ENCODE data around the gene HTR3B. TPM values are rescaled to one million over a fixed set of nuclear protein-coding genes. Genes with fewer than 3 reads are reported as not detected.
"Not testable (repeated sequence)": the region's sequence is repeated elsewhere in the genome, so short reads cannot be mapped to it uniquely, and the experiment has no call there.

Gene HTR3B
- total RNA-seq, 4 donors from 2014 or later: not detected

DNA sequence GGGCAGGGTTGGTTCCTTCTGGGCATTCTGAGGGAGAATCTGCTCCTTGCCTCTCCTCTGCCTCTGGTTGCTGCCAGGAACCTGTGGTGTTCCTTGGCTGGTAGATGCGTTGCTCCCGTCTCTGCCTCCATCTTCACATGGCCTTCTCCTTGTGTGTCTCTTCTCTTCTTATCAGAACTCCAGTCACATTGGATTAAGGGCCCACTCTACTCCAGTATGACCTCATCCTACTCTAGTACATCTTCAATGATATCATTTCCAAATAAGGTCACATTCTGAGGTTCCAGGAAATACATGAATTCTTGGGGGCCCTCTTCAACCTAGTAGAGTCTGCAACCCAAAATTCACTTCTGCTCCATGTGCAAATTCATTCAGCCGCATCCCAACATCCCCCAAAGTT, 33.3 kb downstream of the HTR3B start:
- intact Hi-C loops (cut with DNase I; ENCODE audit: low total_unique reads): no loop called here
- TF ChIP-seq, protein P1, sequence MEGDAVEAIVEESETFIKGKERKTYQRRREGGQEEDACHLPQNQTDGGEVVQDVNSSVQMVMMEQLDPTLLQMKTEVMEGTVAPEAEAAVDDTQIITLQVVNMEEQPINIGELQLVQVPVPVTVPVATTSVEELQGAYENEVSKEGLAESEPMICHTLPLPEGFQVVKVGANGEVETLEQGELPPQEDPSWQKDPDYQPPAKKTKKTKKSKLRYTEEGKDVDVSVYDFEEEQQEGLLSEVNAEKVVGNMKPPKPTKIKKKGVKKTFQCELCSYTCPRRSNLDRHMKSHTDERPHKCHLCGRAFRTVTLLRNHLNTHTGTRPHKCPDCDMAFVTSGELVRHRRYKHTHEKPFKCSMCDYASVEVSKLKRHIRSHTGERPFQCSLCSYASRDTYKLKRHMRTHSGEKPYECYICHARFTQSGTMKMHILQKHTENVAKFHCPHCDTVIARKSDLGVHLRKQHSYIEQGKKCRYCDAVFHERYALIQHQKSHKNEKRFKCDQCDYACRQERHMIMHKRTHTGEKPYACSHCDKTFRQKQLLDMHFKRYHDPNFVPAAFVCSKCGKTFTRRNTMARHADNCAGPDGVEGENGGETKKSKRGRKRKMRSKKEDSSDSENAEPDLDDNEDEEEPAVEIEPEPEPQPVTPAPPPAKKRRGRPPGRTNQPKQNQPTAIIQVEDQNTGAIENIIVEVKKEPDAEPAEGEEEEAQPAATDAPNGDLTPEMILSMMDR (IDR thresholded peaks at IDR 0.05): no peak
- no peak for TF ChIP-seq POLR2A (IDR thresholded peaks at IDR 0.05)
- peak in 1 of 2 donors; percentile 13 for DNase-seq (ENCODE audit: low spot score in 2 of 2)
- no peak overlapping the region for H3K4me3 ChIP-seq (ENCODE audit: low read depth, poor library complexity, severe bottlenecking)
- 71 to 83% methylated on average over 3 of the region's 3 CpGs for WGBS, 2 donors

DNA sequence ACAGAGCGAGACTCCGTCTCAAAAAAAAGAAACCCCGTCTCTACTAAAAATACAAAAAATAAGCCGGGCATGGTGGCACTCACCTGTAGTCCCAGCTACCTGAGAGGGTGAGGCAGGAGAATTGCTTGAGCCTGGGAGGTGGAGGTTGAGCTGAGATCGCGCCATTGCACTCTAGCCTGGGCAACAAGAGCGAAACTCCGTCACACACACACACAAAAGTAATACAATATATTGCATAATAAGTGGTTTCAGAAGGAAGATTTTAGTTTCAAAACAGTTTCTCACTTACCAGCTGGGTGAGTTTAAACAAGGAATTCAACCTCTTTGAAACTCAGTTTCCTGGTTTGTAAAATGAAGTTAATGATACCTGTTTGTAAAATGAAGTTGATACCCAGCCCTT, 37.7 kb downstream of the HTR3B start:
- H3K4me3 ChIP-seq (ENCODE audit: low read depth, poor library complexity, severe bottlenecking): no peak overlapping the region
- intact Hi-C loops (cut with DNase I; ENCODE audit: low total_unique reads): no loop called here
- no peak for DNase-seq (ENCODE audit: low spot score in 2 of 2)
- TF ChIP-seq, protein P1 (IDR thresholded peaks at IDR 0.05): no peak
- no peak for TF ChIP-seq POLR2A (IDR thresholded peaks at IDR 0.05)
- 94 to 96% methylated on average over 8 of the region's 8 CpGs for WGBS, 2 donors

DNA sequence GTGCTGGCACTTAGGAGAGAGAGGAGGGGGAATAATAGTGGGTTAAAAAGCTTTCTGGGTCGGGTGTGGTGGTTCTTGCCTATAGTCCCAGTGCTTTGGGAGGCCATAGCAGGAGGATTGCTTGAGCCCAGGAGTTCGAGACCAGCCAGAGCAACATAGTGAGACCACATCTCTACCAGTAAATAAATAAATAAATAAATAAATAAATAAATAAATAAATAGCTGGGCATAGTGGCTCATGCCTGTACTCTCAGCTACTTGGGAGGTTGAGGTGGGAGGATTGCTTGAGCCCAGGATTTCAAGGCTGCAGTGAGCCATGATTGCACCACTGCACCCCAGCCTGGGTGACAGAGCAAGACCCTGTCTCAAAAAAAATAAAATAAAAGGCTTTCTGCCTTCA, 41.6 kb downstream of the HTR3B start:
- H3K4me3 ChIP-seq (ENCODE audit: low read depth, poor library complexity, severe bottlenecking); DNase-seq (ENCODE audit: low spot score in 2 of 2); intact Hi-C loops (cut with DNase I; ENCODE audit: low total_unique reads): not testable (repeated sequence)
- 65 to 74% methylated on average over 2 of the region's 2 CpGs for WGBS, 2 donors

DNA sequence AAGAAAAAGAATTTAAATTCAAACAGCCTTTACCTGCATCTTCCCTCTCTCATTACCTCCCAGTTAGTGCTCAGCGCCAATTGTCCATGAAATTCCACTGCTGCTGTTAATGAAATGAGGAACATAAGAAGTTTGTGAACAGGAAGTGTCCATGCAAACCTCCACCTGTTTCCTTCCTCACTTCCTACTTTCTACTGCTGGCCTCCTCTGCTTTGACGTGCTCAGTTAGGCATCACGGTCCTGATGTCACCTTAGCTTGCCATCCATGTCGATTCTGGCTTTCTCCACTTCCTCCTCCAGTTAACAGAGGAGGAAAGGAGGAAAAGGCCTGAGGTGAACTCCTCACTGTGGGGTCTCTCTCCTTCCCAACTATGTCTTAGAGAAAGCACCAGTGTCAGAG, 43.4 kb downstream of the HTR3B start:
- 72% methylated on average over 4 of the region's 4 CpGs for WGBS, 2 donors
- DNase-seq (ENCODE audit: low spot score in 2 of 2): no peak
- intact Hi-C loops (cut with DNase I; ENCODE audit: low total_unique reads): no loop called here
- TF ChIP-seq, protein P1 (IDR thresholded peaks at IDR 0.05): no peak
- TF ChIP-seq POLR2A (IDR thresholded peaks at IDR 0.05): no peak
- H3K4me3 ChIP-seq (ENCODE audit: low read depth, poor library complexity, severe bottlenecking): no peak overlapping the region

DNA sequence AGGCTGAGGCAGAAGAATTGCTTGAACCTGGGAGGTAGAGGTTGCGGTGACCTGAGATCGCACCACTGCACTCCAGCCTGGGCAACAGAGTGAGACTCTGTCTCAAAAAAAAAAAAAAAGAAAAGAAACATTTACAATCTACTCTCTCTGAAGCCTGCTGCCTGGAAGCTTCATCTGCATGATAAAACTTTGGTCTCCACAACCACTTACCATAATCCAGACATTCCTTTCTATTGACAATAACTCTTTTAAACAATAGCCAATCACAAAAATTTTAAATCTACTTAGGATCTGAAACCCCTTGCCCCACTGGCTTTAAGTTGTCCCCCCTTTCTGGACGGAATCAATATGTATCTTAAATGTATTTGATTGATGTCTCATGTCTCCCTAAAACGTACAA, 45.3 kb downstream of the HTR3B start:
- no peak for TF ChIP-seq POLR2A (IDR thresholded peaks at IDR 0.05)
- TF ChIP-seq, protein P1 (IDR thresholded peaks at IDR 0.05): no peak
- no peak for DNase-seq (ENCODE audit: low spot score in 2 of 2)
- H3K4me3 ChIP-seq (ENCODE audit: low read depth, poor library complexity, severe bottlenecking): no peak overlapping the region
- intact Hi-C loops (cut with DNase I; ENCODE audit: low total_unique reads): no loop called here
- 67 to 85% methylated on average over 4 of the region's 4 CpGs for WGBS, 2 donors

DNA sequence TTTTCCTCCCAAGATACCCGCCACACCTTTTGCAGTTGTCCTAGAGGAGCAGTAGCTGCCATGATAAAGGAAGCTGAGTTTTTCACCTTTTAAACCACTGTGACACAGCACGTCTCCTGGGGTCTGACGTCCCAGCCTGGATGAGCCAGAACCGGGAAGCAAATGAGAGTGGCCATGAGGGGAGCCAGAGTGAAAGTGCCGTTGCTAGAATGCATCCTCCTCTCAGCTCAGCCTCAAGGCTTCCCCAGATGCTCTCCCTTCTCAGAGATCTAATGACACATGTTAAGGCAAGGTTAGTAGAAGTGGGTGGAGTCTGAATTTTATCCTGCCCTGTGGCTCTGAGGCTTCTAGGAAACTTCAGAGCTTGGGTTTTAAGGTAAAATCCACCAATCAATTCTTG, 46.9 kb downstream of the HTR3B start:
- no peak for TF ChIP-seq POLR2A (IDR thresholded peaks at IDR 0.05)
- TF ChIP-seq, protein P1 (IDR thresholded peaks at IDR 0.05): no peak
- H3K4me3 ChIP-seq (ENCODE audit: low read depth, poor library complexity, severe bottlenecking): no peak overlapping the region
- WGBS, 2 donors: 43 to 49% methylated on average over 5 of the region's 5 CpGs
- no peak for DNase-seq (ENCODE audit: low spot score in 2 of 2)
- intact Hi-C loops (cut with DNase I; ENCODE audit: low total_unique reads): no loop called here
